GM19438 (cell line): Measurements from ENCODE around the gene AMZ1.
A peak's percentile ranks its signal among the peaks of the same experiment; 100 is the strongest.

Experiments
- ATAC-seq: cut with Tn5 transposase; IDR thresholded peaks from one replicate; pipeline ENCODE4 v1.9.1; 2021; ENCODE audit warnings: low read depth; ENCODE audit not compliant: unreplicated experiment

The AMZ1 gene

DNA sequence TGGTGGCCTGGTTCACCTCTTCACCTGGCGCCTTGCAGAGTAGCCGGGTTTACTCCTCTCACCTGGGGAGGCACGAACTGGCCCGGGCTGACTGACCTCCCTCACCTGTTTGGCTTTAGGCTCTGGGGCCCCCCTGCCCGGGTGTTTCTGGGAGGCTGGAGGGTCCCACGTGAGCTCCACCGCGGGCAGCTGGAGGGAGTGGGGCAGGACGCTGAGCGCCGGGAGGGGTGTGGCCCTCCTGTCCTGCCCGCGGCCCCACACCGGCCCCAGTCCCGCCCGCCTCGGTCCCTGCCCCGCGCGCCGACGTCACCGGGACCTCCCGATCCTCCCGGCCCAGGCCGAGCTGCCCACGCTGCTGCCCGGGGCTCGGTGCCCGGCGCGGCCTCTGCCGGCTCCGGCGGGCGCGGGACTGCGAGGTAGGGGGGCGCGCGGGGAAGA lies at the start of gene AMZ1:
Gene AMZ1 (plus strand): TSS at position 322 of the 438 bp plus-strand sequence. CDS start 12,250 bp downstream, outside the sequence.
- no peak for ATAC-seq

- ATAC-seq = no peak
These were observed 49.6 kb upstream of the AMZ1 start for GRCh38 chr7:2638224-2638991.

- ATAC-seq = no peak
These were observed 48.8 kb upstream of the AMZ1 start for GRCh38 chr7:2639181-2639681.

DNA sequence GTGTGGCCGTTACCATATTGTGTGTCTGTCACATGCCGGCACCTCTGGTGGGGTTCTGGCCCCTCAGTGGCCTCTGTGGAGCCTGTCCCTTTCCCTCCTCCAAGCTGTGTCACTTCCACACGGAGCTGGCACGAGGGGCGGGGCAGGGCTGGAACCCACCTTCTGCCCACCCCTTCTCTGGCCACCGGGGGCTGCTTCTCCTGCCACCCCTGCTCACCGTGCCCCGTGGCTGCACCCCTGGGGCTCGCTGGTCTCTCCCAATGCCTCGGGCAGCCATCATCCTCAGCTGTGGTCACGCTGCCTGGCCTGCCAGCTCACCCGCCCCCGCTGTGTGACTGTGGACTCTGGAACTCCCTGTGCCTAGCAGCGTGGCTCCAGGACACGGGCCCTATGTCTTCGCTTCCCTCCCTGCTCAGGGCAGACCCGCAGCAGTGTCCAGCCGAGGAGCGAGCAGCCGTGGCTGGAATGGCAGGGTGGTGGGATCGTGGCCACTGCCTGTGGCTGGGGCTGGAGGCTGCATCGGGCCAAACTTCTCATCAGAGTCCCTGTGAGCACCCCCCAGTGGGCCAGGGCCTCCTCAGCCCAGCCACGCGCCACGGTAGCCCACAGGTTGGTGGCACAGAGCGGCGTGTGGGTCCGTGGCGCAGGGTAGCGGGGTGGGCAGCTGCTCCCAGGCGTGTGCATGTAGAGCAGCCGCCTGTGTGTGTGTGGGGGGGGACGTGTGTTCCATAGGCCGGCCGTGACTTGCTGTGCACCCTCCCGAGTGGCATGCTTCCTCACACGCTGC lies 48.1 kb upstream of the AMZ1 start:
- ATAC-seq = no peak

DNA sequence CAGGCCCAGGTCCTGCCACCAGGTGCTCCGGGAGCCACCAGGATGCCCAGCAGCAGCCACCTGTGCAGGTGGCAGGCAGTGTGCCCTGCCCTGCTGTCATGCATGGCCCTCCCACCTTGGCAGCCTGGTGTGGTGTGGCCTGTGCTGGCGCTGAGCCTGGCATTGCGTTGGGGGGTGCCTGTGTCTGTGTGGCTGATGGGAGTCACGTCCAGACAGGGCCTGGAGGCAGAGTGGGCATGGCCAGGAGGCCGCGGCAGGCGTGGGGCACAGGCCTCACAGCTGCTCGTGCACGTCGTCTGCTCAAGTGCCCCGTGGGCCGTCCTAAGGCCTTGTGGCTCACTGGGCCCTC lies 47.5 kb upstream of the AMZ1 start:
- no peak for ATAC-seq

- ATAC-seq = no peak
These were observed 47.1 kb upstream of the AMZ1 start for GRCh38 chr7:2640846-2641316.

DNA sequence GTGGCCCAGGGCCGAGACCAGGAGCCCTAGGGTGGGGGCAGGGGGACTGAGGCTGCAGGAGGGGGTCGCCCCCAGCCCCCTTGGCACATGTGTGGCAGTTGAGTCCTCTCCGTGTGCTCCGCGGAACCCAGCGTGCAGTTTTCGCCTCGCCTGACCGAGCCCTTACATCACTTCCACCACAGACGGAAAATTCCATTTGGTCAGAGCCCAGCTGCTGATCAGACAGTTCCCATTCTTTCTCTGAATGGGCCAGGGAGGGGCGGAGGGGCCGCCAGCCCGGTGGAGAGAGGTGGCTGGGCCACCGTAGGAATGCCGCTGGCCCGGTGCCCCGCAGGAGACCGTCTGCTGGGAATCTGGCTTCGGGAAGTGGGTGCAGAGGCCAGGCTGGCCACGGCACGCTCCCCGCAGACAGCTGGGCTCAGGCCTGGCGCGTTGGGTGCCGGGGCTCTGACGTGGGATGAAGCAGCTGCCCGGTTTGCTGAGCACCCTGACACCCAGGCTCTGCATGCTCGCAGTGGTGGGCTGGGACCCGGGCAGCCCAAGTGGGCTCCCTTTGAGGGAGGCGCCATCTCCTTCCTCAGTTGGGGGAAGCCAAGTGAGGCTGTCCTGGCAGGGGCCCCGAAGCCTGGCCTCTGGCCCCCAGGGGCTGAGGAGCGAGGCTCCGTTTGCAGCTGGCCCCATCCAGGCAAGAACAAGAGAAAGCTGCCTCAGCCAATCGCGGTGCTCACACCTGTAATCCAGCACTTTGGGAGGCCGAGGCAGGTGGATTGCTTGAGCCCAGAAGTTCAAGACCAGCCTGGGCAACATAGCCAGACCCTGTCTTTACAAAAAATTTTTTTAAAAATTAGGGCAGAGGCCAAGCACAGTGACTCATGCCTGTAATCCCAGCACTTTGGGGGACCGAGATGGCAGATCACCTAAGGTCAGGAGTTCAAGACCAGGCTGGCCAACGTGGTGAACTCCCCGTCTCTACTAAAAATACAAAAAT lies 46.3 kb upstream of the AMZ1 start:
- ATAC-seq = no peak

DNA sequence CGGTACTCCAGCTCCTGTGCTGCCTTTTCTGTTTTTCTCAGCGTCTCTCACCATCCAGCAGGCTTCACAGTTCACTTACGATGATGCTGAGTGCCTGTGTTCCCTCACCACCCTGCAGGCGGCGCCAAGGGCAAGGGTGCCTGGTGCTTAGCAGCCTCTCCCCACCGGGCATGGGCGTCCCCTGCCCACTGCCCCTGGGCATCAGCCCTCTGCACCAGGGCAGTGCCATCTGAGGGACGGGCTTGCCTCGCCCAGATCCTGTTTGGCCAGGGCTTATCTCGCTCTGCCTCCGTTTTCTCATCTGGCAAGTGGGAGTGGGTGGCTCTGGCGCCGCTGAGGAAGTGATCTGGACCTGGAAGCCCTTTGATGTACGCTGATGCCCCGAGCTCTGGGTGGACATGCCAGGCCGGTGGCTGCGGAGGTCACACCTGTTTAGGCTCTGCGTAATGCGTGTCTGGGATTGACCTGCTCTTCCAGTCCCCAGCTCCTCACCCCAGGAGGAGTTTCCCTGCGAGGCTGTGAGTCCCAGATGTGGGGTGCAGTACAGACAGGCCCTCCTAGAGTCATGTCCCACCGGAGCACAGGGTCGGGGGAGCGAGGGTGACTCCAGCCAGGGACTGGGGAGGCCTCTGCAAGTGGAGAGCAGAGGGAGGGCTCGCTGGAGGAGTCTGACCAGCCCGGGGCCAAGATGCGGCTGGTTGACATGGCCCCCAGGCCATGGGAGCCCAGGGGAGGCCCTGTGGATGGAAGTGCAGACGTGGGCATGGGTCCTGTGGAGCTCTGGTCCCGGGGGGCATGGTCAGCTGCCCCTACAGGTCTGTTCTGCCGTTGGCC lies 44.4 kb upstream of the AMZ1 start:
- no peak for ATAC-seq

DNA sequence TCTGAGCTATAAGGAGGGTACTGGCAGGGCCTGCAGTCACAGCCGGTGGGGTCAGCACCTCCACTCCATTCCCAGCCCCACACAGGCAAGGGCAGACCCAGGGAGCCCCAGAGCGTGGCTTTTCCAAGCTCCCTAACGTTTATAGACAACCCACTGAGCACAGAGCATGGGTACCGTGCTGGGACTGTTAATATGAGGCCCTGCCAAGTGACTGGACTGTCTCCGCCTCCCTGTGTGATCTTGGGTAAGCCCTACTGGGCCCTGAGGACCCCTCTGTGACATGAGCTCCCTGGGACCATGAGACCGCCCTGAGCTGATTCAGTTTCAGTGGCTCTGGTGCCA lies 43.8 kb upstream of the AMZ1 start:
- ATAC-seq = no peak

DNA sequence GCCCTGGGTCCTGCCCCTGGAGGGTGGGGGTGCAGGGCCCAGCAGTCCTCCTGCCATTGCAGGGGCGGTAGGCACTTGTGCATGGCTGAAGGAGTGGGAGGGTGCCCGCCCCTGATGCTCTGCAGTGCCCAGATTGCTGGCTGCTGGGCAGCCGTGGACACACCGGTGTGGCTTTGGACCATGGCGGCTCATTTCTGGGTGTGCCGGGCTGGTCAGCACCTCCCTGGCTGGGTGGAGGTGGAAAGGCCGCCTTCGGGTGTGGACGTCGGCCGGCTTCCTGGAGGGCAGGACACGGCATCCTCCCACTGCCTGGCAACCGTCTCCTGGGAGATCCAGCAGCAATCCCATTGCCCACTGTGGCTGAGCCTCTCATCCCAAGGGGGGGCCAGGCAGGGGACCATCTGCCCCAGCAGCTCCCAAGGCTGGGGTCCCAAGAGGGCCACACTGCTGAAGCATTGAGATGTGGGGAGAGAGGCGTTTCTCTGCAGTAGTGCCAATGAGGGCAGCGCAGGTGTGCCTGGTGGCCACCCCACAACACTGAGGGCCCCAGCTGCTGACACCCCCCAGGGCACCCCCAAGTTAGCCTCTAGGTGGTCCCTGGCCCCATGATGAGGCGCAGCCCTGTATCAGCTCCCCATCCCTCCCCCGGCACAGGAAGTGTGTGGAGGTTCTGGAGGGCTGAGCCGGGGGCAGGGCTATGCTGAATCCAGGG lies 43.3 kb upstream of the AMZ1 start:
- ATAC-seq = peak; percentile 42

DNA sequence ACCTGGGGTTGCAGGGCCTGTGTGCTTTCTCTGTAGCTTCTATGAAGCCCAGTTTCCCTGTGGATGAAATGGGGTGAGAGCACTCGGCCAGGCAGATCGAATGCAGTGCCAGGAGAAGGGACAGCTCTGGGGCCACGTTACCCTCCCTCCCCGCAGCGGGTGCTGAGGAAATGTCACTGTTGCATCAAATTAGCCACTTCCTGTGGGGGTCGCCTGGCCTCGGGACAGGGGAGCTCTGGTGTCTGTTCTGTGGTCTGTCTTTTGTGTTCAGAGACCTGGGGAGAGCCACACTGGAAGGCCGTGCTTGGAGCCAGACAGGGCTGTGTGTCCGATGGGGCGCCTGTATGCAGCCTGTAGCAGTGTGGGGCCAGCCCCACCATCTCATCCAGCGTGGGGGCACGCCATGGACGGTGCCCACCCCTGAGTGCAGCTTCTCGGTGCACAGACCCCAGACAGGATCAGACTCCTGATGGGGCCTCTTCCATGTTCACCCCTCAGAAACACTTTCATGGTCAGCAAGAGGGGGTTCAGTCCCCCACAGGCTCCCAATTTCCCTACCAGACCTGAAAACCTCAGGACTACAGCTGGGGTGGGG lies 42.6 kb upstream of the AMZ1 start:
- ATAC-seq = peak; percentile 63

DNA sequence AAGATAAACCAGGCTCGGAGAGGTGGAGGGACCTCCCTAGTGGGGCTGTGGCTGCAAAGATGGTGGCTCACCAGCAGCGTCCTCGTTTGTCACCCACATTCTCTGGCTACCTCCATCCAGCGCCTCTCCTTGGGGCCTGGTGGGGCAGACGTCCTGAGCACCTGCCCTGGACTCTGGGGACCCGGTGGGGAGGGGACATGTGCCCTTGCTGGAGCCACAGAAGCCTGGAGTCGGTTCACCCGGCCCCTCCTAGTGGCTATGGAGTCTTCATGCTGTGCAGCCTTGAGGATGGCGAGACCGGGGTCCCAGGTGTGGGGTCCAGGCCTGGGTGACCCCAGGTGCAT lies 41.7 kb upstream of the AMZ1 start:
- no peak for ATAC-seq

DNA sequence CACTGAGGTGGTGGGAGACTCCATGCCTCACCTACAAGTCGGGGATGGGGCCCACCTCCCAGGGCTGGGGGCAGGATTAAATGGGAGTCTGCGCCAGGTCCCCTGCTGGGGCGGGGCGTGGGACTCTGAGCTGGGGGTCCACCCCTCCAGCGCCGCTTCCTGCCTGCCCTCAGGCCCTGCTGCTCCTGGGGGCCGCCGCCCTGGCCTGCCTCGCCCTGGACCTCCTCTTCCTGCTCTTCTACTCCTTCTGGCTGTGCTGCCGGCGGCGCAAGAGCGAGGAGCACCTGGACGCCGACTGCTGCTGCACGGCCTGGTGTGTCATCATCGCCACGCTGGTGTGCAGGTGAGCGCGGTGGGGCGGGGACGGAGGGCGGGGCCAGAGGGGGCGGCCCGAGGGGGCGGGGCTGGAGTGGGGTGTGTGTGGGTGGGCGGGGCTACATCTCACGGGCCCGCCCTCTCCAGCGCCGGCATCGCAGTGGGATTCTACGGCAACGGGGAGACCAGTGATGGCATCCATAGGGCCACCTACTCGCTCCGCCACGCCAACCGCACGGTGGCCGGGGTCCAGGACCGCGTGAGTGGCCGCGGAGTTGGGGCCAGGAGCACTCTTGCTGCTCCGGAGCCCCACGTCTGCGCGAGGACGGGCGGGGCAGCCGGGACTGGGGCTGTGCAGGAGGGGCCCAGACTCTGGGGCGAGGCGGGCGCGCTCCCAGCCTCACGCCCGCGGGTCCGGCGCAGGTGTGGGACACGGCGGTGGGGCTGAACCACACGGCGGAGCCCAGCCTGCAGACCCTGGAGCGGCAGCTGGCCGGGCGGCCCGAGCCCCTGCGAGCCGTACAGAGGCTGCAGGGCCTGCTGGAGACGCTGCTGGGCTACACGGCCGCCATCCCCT lies 41.1 kb upstream of the AMZ1 start:
- no peak for ATAC-seq

GRCh38 chr7:2647594-2648172 lies 40.3 kb upstream of the AMZ1 start:
- ATAC-seq = no peak

DNA sequence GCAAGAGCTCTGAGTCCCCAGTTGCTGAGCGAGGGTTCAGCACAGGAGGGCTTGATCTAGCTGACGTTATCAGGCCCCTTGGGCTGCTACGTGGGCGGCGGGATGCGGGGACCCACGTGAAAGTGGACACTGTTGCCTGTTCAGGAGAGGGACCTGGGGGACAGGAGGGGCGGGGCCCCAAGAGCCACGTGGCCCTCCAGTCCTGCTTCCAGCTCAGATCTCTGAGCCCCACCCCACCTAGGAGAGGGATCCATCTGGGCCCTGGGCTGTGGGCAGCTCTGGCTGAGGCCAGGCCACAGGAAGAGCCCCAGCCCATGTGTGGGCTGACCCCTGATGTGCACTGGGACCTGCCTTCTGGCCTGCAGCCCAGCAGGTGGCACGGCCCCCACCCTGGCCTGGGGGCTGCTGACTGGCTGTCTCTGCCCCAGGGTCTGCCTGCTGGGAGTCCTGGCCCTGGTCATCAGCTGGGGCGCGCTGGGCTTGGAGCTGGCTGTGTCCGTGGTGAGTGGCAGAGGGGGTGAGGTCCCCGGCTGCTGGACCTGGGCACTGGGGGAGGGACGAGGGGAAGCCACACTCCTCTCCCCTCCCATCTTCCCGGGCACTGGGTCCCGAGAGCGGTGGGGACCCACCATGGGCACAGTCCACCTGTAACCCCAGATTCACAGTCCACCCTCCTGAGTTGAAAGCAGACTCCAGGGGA lies 38.7 kb upstream of the AMZ1 start:
- ATAC-seq = no peak

- ATAC-seq = no peak
These were observed 38.0 kb upstream of the AMZ1 start for GRCh38 chr7:2649991-2650390.

DNA sequence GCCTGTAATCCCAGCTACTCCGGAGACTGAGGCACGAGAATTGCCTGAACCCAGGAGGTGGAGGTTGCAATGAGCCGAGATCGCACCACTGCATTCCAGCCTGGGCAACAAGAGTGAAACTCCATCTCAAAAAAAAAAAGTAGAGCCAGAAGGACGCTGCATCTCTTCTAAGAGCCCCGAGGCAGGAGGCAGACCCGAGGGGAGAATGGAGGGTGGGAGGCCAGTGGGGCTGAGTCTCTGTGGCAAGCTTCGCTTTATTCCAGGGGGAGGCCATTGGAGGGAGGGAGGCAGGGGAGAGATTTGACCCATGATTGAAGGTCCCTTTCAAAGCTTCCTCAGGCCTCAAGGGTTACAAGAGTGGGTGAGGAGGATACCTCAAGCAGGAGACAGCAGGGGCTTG lies 37.6 kb upstream of the AMZ1 start:
- ATAC-seq = no peak
